Retinal pigment epithelial cell (primary cell): ENCODE results near the gene SLC4A7.

Source experiments
- DNase-seq: peaks from one replicate; pipeline ENCODE4 v3.0.0-alpha.2; 2010; ENCODE audit warnings: low read depth
- H3K4me3 ChIP-seq: 2 replicates; pipeline ENCODE4 v1.5.1; 2011; ENCODE audit warnings: mild to moderate bottlenecking, low read length, control low read depth, moderate library complexity
- CTCF ChIP-seq: conservative IDR thresholded peaks from 2 replicates; pipeline ENCODE4 v1.5.1; 2011; ENCODE audit warnings: low read depth, low read length, control low read depth, inconsistent platforms

The SLC4A7 gene

GRCh38 chr3:27504749-27505148 is 20.6 kb upstream of the SLC4A7 start:
- no peak overlapping the region for H3K4me3 ChIP-seq
- no peak for TF ChIP-seq CTCF
- DNase-seq = no peak

- DNase-seq = no peak
Measured at GRCh38 chr3:27503526-27503925, 19.3 kb upstream of the SLC4A7 start.

DNA sequence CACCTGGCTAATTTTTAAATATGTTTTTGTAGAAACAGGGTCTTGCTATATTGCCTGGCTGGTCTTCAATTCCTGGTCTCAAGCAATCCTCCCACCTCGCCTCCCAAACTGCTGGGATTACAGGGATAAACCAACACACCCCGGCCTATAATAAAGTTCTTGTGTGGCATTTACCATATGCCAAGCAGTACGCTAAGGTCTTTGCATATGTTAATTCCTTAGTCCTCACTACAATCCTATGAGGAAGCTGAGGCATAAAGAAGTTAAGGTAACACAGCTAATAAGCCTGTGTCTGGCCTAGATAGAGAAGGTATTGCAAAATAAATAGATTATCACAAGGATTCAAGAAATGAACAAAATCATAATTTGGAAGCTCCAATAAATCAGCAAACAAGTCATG is 17.6 kb upstream of the SLC4A7 start:
- no peak overlapping the region for H3K4me3 ChIP-seq
- no peak for TF ChIP-seq CTCF

More at GRCh38 chr3:27503526-27503925, 19.3 kb upstream of the SLC4A7 start:
- TF ChIP-seq CTCF = no peak
- no peak overlapping the region for H3K4me3 ChIP-seq

DNA sequence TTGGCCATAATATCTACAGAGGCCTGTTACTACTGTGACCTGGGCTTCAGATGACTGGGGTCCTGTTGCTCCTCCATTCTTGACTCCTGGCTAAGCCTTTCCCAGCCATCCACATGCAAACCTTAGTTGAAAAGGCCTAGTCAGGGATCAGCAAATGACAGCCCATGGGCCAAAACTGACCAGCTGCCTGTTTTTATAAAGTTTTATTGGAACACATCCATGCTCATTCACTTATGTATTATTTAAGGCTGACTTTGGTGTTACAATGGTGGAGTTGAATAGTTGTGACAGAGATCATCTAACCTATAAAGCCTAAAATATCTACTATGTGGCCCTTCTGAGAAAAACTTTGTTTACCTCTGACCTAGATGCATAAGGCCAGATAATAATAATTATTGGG is 16.8 kb upstream of the SLC4A7 start:
- H3K4me3 ChIP-seq = no peak overlapping the region
- no peak for TF ChIP-seq CTCF
- no peak for DNase-seq

More for the DNA sequence above, 17.6 kb upstream of the SLC4A7 start:
- DNase-seq = no peak

- no peak for DNase-seq
- no peak overlapping the region for H3K4me3 ChIP-seq
- no peak for TF ChIP-seq CTCF
Measured at GRCh38 chr3:27500035-27500434, 15.9 kb upstream of the SLC4A7 start.

DNA sequence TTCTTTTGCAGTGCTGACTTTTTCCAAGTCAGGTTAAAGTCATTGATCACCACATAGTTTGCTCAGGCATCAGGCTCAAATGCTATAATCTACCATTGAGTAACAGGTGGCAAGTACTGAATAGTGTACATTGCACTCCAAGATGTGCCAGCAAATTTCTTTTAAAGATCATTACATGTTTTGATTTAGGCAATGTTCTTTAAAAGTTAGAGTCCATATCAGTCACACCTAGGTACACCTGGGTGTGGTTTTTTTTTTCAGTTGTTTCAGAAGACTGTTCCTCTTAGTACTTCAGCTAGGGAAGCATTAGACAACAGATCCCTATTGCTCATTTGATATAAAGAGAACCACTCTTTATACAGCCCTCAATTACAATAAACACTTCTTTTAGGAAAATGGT is 10.6 kb upstream of the SLC4A7 start:
- DNase-seq = no peak
- no peak for TF ChIP-seq CTCF
- H3K4me3 ChIP-seq = no peak overlapping the region

DNA sequence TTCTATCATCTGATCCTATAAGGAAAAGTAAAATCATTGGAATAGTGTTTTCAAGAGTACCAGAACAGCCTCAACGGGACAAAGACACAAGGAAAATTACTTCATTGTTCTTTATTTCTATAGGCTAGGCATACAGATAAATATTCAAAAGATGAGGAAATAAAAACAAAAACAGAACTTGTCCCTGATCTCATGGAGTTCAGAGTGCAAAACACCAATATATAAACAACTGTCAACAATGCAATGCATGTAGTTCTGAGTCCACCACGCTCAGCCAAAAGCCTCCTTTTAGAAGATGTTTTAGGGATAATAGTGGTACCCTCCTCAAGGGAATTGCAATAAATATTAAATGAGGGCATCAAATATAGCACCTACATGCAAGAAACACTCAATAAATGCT is 4.6 kb upstream of the SLC4A7 start:
- H3K4me3 ChIP-seq = no peak overlapping the region
- TF ChIP-seq CTCF = no peak
- no peak for DNase-seq
